Neural progenitor cell (in vitro differentiated cells): Measurements from ENCODE around the gene GMDS. TPM values are rescaled to one million over a fixed set of nuclear protein-coding genes. Genes with fewer than 3 reads are reported as not detected.

Source experiments
- DNase-seq: peaks from one replicate; pipeline ENCODE4 v3.0.0-alpha.2; 2016; ENCODE audit warnings: low spot score
- H2AFZ ChIP-seq: fragments of 200-600 bp; sonication (generic); replicated peaks from 2 replicates; pipeline ENCODE4 v1.6.1; 2016; ENCODE audit warnings: antibody characterized with exemption
- H3F3A ChIP-seq: fragments of 200-600 bp; sonication (generic); 2 replicates; pipeline ENCODE4 v1.6.1; 2016; ENCODE audit warnings: antibody characterized with exemption, low read depth
- H3K27ac ChIP-seq: fragments of 200-600 bp; sonication (generic); 2 replicates; pipeline ENCODE4 v1.5.1; 2016; ENCODE audit warnings: mild to moderate bottlenecking
- H3K27me3 ChIP-seq: fragments of 200-600 bp; sonication (generic); 2 replicates; pipeline ENCODE4 v1.6.1; 2016; ENCODE audit warnings: mild to moderate bottlenecking, moderate library complexity
- H3K36me3 ChIP-seq: fragments of 200-600 bp; sonication (generic); 2 replicates; pipeline ENCODE4 v1.5.1; 2016
- H3K4me1 ChIP-seq: fragments of 200-600 bp; sonication (generic); 2 replicates; pipeline ENCODE4 v1.6.1; 2016; ENCODE audit warnings: mixed run types
- H3K4me2 ChIP-seq: fragments of 200-600 bp; sonication (generic); 2 replicates; pipeline ENCODE4 v1.6.1; 2016
- H3K4me3 ChIP-seq: fragments of 200-600 bp; sonication (generic); 2 replicates; pipeline ENCODE4 v1.5.1; 2016
- H3K79me2 ChIP-seq: fragments of 200-600 bp; sonication (generic); 2 replicates; pipeline ENCODE4 v1.6.1; 2016; ENCODE audit warnings: low read depth
- H3K9ac ChIP-seq: fragments of 200-600 bp; sonication (generic); 2 replicates; pipeline ENCODE4 v1.6.1; 2016
- H3K9me3 ChIP-seq: fragments of 200-600 bp; sonication (generic); 2 replicates; pipeline ENCODE4 v1.5.1; 2016; ENCODE audit warnings: low read depth
- H4K20me1 ChIP-seq: fragments of 200-600 bp; sonication (generic); 2 replicates; pipeline ENCODE4 v1.6.1; 2016; ENCODE audit warnings: low read depth
- H3K27ac Mint-ChIP-seq: 3 replicates; pipeline ENCODE4 v1.8.0; 2021; ENCODE audit warnings: mixed read lengths
- H3K27me3 Mint-ChIP-seq: 2 replicates; pipeline ENCODE4 v1.8.0; 2022; ENCODE audit warnings: low read depth, mild to moderate bottlenecking, inconsistent platforms, moderate library complexity, mixed read lengths; ENCODE audit not compliant: insufficient read depth
- H3K36me3 Mint-ChIP-seq: 3 replicates; pipeline ENCODE4 v1.8.0; 2021; ENCODE audit warnings: mixed read lengths
- H3K4me1 Mint-ChIP-seq: 3 replicates; pipeline ENCODE4 v1.8.0; 2021; ENCODE audit warnings: mixed read lengths
- H3K4me3 Mint-ChIP-seq: 3 replicates; pipeline ENCODE4 v1.8.0; 2021; ENCODE audit warnings: mild to moderate bottlenecking, moderate library complexity, mixed read lengths
- H3K9me3 Mint-ChIP-seq: 3 replicates; pipeline ENCODE4 v1.8.0; 2020; ENCODE audit warnings: mixed read lengths
- CTCF ChIP-seq: fragments of 200-600 bp; sonication (generic); IDR thresholded peaks from 2 replicates; pipeline ENCODE4 v1.5.1; 2017; ENCODE audit warnings: antibody characterized with exemption, mild to moderate bottlenecking
- EZH2 ChIP-seq: fragments of 200-600 bp; sonication (generic); IDR thresholded peaks from 2 replicates; pipeline ENCODE4 v1.6.1; 2017; ENCODE audit warnings: antibody characterized with exemption, mild to moderate bottlenecking, moderate library complexity
- EZH2phosphoT487 ChIP-seq: fragments of 200-600 bp; sonication (generic); IDR thresholded peaks from 2 replicates; pipeline ENCODE4 v1.6.1; 2017; ENCODE audit warnings: antibody characterized with exemption
- total RNA-seq: library from RNA; depleted of rRNA; stranded (reverse); fragments of >200 nt; gene quantifications from 2 replicates; pipeline ENCODE4 v1.2.3, GENCODE V29; 2015; ENCODE audit warnings: low replicate concordance

Gene GMDS
- total RNA-seq, 1 donor from 2014 or later = 22.6 TPM

DNA sequence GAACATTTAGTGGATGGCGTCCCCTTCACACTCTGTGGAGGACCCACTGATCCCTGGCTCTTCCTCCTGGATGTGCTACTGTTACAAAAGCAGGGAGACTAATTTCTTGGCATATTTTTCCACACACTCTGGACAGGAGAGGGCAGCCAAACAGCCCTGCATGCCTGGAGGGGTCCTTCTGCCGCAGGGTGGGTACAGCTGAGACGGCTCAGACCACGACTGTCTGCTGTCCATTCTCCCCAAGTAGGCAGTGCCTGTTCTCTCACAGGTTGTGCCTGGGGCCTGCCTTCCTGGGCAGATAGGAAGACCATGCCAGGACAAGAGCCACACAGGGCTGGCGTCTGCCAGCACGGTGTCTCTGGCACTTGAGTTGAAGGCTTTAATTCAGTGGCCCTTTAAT lies 375.6 kb downstream of the GMDS start:
- no peak overlapping the region for H2AFZ ChIP-seq
- no peaks in the 10 kb centered on the region for H3K79me2 ChIP-seq
- no peaks in the 10 kb centered on the region for H3K9me3 ChIP-seq
- H3K4me2 ChIP-seq = no peak overlapping the region
- no peak overlapping the region for H3K27ac ChIP-seq
- H3K4me3 ChIP-seq = no peak overlapping the region
- Mint-ChIP-seq H3K9me3 (no peaks in the 10 kb centered on the region), H3K4me1 (peaks cover 51% of the 10 kb centered on the region), H3K4me3 (no peak overlapping the region), H3K36me3 (no peaks in the 10 kb centered on the region), H3K27ac (no peak overlapping the region), H3K27me3 (peaks cover 2% of the 10 kb centered on the region)
- no peaks in the 10 kb centered on the region for H3K36me3 ChIP-seq
- H4K20me1 ChIP-seq = peaks cover 7% of the 10 kb centered on the region
- DNase-seq = no peak
- peaks cover 52% of the 10 kb centered on the region for H3K4me1 ChIP-seq
- H3K9ac ChIP-seq = no peak overlapping the region
- no peaks in the 10 kb centered on the region for H3K27me3 ChIP-seq
- H3F3A ChIP-seq = peaks cover 16% of the 10 kb centered on the region
- TF ChIP-seq EZH2phosphoT487 (no peak), EZH2 (no peak), CTCF (no peak)

DNA sequence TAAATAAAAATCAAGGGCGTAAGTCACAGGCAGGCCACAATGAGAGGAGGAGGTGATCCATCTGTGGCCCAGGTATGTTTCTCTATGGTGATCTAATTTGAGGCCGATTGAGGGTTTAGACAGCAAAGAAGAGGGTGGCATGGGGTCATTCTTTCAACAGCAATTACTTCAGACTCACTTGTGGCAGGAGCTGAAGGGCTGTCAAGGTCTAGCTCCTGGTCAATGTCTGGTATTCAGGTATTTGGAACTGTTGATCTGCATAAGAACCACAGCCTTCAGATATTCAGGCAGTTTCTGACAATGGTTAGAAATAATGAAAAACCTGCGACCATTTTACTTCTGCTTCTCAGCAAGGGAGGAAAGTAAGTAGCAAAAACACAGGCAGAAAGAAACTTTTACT lies 376.1 kb downstream of the GMDS start:
- no peak overlapping the region for H2AFZ ChIP-seq
- H3K4me1 Mint-ChIP-seq = peaks cover 56% of the 10 kb centered on the region
- H3K4me2 ChIP-seq = no peak overlapping the region
- H3K27me3 Mint-ChIP-seq = peaks cover 2% of the 10 kb centered on the region
- no peak overlapping the region for H3K9ac ChIP-seq
- no peak overlapping the region for H3K27ac Mint-ChIP-seq
- H3F3A ChIP-seq = peaks cover 16% of the 10 kb centered on the region
- no peak for DNase-seq
- H3K4me1 ChIP-seq = peaks cover 53% of the 10 kb centered on the region
- H3K4me3 ChIP-seq = no peak overlapping the region
- H3K9me3 ChIP-seq = no peaks in the 10 kb centered on the region
- H3K27ac ChIP-seq = no peak overlapping the region
- H3K27me3 ChIP-seq = no peaks in the 10 kb centered on the region
- H3K9me3 Mint-ChIP-seq = no peaks in the 10 kb centered on the region
- H3K36me3 Mint-ChIP-seq = no peaks in the 10 kb centered on the region
- no peak overlapping the region for H3K4me3 Mint-ChIP-seq
- H3K36me3 ChIP-seq = no peaks in the 10 kb centered on the region
- no peaks in the 10 kb centered on the region for H3K79me2 ChIP-seq
- no peak for TF ChIP-seq CTCF
- TF ChIP-seq EZH2 = no peak
- TF ChIP-seq EZH2phosphoT487 = no peak
- peaks cover 7% of the 10 kb centered on the region for H4K20me1 ChIP-seq

GRCh38 chr6:1868561-1869261 lies 376.7 kb downstream of the GMDS start:
- Histone ChIP-seq H3K27ac (no peak overlapping the region), H3K9me3 (no peaks in the 10 kb centered on the region), H4K20me1 (peaks cover 7% of the 10 kb centered on the region), H3K27me3 (no peaks in the 10 kb centered on the region), H3K4me2 (no peak overlapping the region), H3K4me1 (peaks cover 48% of the 10 kb centered on the region), H2AFZ (no peak overlapping the region), H3K9ac (no peak overlapping the region), H3K4me3 (no peak overlapping the region), H3K79me2 (no peaks in the 10 kb centered on the region), H3K36me3 (no peaks in the 10 kb centered on the region), H3F3A (peaks cover 16% of the 10 kb centered on the region)
- H3K9me3 Mint-ChIP-seq = no peaks in the 10 kb centered on the region
- no peak for TF ChIP-seq EZH2
- no peak for TF ChIP-seq EZH2phosphoT487
- TF ChIP-seq CTCF = no peak
- H3K36me3 Mint-ChIP-seq = no peaks in the 10 kb centered on the region
- H3K4me1 Mint-ChIP-seq = peaks cover 55% of the 10 kb centered on the region
- peaks cover 2% of the 10 kb centered on the region for H3K27me3 Mint-ChIP-seq
- H3K4me3 Mint-ChIP-seq = no peak overlapping the region
- H3K27ac Mint-ChIP-seq = no peak overlapping the region
- DNase-seq = no peak
